SU-DHL-6 (cell line): ENCODE data around the gene KDM3B.

Experiments
- H2AFZ ChIP-seq: fragments of 200-600 bp; sonication (generic); 2 replicates; pipeline ENCODE4 v1.6.1; 2014; ENCODE audit warnings: low read depth, mild to moderate bottlenecking, moderate library complexity, mixed read lengths, antibody characterized with exemption, low read length; ENCODE audit not compliant: severe bottlenecking
- H3F3A ChIP-seq: fragments of 200-600 bp; shearing (Covaris generic); 2 replicates; pipeline ENCODE4 v1.6.0; 2016; ENCODE audit warnings: antibody characterized with exemption, mild to moderate bottlenecking; ENCODE audit not compliant: insufficient read depth
- H3K27ac ChIP-seq: fragments of 200-600 bp; sonication (generic); 2 replicates; pipeline ENCODE4 v1.5.1; 2016; ENCODE audit warnings: low read depth, mild to moderate bottlenecking, low read length, moderate library complexity, mixed read lengths
- H3K27me3 ChIP-seq: fragments of 200-600 bp; sonication (generic), shearing (Covaris generic); 2 replicates; pipeline ENCODE4 v1.6.0; 2014; ENCODE audit warnings: mild to moderate bottlenecking, low read length
- H3K36me3 ChIP-seq: fragments of 200-600 bp; sonication (generic); 2 replicates; pipeline ENCODE4 v1.6.1; 2014; ENCODE audit warnings: mild to moderate bottlenecking, low read length, mixed read lengths
- H3K4me2 ChIP-seq: fragments of 300-600, 200-600 bp; shearing (Covaris generic), sonication (generic); 2 replicates; pipeline ENCODE4 v1.6.0; 2014; ENCODE audit warnings: low read length, low read depth, mild to moderate bottlenecking; ENCODE audit not compliant: poor library complexity, severe bottlenecking
- H3K4me3 ChIP-seq: fragments of 200-600 bp; sonication (generic); 2 replicates; pipeline ENCODE4 v1.5.1; 2014; ENCODE audit warnings: antibody characterized with exemption, low read length, mild to moderate bottlenecking, mixed read lengths; ENCODE audit not compliant: insufficient read depth, poor library complexity, severe bottlenecking
- H3K79me2 ChIP-seq: fragments of 200-600 bp; sonication (generic); 2 replicates; pipeline ENCODE4 v1.6.1; 2014; ENCODE audit warnings: mild to moderate bottlenecking, low read length, moderate library complexity; ENCODE audit not compliant: insufficient read depth
- H3K9ac ChIP-seq: fragments of 200-600 bp; sonication (generic); 2 replicates; pipeline ENCODE4 v1.7.0; 2014; ENCODE audit warnings: mild to moderate bottlenecking, low read length
- H3K9me2 ChIP-seq: fragments of 200-600 bp; sonication (generic); replicated peaks from 2 replicates; pipeline ENCODE4 v1.6.1; 2014; ENCODE audit warnings: low read length; ENCODE audit not compliant: insufficient read depth
- H3K9me3 ChIP-seq: fragments of 200-600 bp; sonication (generic); 2 replicates; pipeline ENCODE4 v1.6.1; 2014; ENCODE audit warnings: low read length, mixed read lengths; ENCODE audit not compliant: insufficient read depth
- H4K20me1 ChIP-seq: fragments of 200-600 bp; sonication (generic); 2 replicates; pipeline ENCODE4 v1.6.1; 2014; ENCODE audit warnings: low read depth, mild to moderate bottlenecking, antibody characterized with exemption, low read length, moderate library complexity, mixed read lengths
- CTCF ChIP-seq: fragments of 200-600 bp; sonication (generic); IDR thresholded peaks from one replicate; pipeline ENCODE4 v1.5.1; 2017; ENCODE audit warnings: antibody characterized with exemption, mild to moderate bottlenecking, low read length, moderate library complexity; ENCODE audit not compliant: insufficient read depth, poor library complexity, severe bottlenecking
- EZH2phosphoT487 ChIP-seq: fragments of 200-600 bp; sonication (generic), shearing (Covaris generic); conservative IDR thresholded peaks from 2 replicates; pipeline ENCODE4 v1.6.1; 2018; ENCODE audit warnings: mild to moderate bottlenecking, antibody characterized with exemption, low read length, moderate library complexity, mixed read lengths

KDM3B gene

GRCh38 chr5:138346889-138347288, 5.6 kb upstream of the KDM3B start:
- Histone ChIP-seq H3K27ac (no peak overlapping the region), H3K4me3 (no peak overlapping the region), H3K27me3 (no peaks in the 10 kb centered on the region), H2AFZ (no peak overlapping the region), H3K9me3 (no peaks in the 10 kb centered on the region; the same call in 1 of the 2 replicates), H3K4me2 (no peak overlapping the region), H3F3A (peaks cover 14% of the 10 kb centered on the region; the same call in 1 of the 2 replicates), H3K9me2 (no peaks in the 10 kb centered on the region), H3K36me3 (peaks cover 3% of the 10 kb centered on the region; the same call in 1 of the 2 replicates), H3K9ac (no peak overlapping the region), H4K20me1 (no peaks in the 10 kb centered on the region), H3K79me2 (0 out of 2 replicates have a peak, but pooled peaks cover under 1% of the 10 kb centered on the region)
- TF ChIP-seq EZH2phosphoT487 (no peak), CTCF (no peak)

GRCh38 chr5:138349852-138350562, 2.5 kb upstream of the KDM3B start:
- Histone ChIP-seq H3K27me3 (no peaks in the 10 kb centered on the region), H4K20me1 (no peaks in the 10 kb centered on the region), H2AFZ (no peak overlapping the region), H3K9me2 (no peaks in the 10 kb centered on the region), H3K36me3 (no peaks in the 10 kb centered on the region), H3F3A (peaks cover 23% of the 10 kb centered on the region), H3K9me3 (no peaks in the 10 kb centered on the region; the same call in 1 of the 2 replicates), H3K4me3 (no peak overlapping the region), H3K4me2 (no peak overlapping the region), H3K9ac (no peak overlapping the region), H3K27ac (no peak overlapping the region), H3K79me2 (peaks cover 20% of the 10 kb centered on the region)
- no peak for TF ChIP-seq CTCF
- no peak for TF ChIP-seq EZH2phosphoT487

DNA sequence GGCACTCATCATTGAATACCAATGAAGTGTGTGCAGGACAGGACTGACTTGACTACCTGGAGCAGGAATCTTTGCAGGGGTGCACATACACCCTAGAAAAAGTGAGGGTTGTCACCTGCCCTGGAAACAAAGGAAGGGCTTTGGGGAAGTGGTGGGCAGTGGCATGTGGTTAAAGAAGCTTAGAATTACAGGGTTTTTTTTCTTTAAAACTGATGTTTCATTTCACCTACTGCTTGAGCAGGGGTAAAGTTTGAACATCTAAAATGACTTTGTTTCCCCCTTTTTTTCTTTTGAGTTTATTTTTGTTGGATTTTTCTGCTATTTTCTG, 2.0 kb upstream of the KDM3B start:
- H3K79me2 ChIP-seq, result peaks cover 26% of the 10 kb centered on the region
- H3K4me3 ChIP-seq, result no peak overlapping the region
- H3K9me2 ChIP-seq, result no peaks in the 10 kb centered on the region
- no peak for TF ChIP-seq EZH2phosphoT487
- no peak for TF ChIP-seq CTCF
- H3K4me2 ChIP-seq, result no peak overlapping the region
- H2AFZ ChIP-seq, result no peak overlapping the region
- no peaks in the 10 kb centered on the region for H3K27me3 ChIP-seq
- no peak overlapping the region for H3K27ac ChIP-seq
- H3F3A ChIP-seq, result peaks cover 23% of the 10 kb centered on the region
- H4K20me1 ChIP-seq, result peaks cover 4% of the 10 kb centered on the region; the same call in 1 of the 2 replicates
- H3K36me3 ChIP-seq, result no peaks in the 10 kb centered on the region
- H3K9me3 ChIP-seq, result no peaks in the 10 kb centered on the region; the same call in 1 of the 2 replicates
- no peak overlapping the region for H3K9ac ChIP-seq
